ENCODE measurements around the gene ZNF724. TPM values are rescaled to one million over a fixed set of nuclear protein-coding genes. Genes with fewer than 3 reads are reported as not detected.

ZNF724 gene
- total RNA-seq, result 0.86 and 1.8 TPM in 2 replicates

DNA sequence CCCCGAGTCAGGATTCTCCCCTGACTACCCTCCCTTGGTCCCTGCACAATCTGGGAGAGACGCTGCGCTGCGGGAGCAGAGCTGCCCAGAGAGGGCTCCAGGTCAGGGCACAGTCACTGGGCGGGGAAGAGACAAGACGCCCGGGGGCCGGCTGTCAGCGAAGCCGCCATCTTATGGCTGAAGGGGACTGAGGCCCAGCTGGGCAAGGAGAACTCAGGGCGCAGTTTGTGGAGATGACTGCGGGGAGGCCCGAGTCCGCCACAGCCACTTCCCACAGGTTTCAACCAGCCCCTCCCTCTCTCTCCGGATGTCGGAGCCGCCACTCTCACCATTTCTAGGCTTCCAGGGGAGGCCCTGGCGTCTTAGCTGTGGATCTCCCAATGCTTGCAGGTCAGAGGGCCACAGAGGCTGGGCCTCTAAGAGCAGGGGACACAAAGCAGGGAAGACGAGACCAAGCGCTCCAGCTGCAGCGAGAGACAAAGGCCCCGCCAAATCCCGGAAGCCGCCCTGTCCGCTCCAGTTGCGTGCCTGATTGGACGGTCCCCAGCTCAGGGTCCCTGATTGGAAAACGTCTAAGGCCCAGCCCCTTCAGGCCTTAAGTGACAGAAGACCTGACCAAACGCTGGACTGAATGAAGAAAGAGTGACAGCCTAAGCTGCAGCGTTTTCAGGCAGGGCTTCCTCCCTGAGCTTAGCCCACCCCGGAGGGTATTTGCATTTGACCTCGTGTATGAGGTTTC, at the start of gene ZNF724:
Gene ZNF724 (minus strand): TSS at position 484 of the 739 bp plus-strand sequence. CDS start 152 bp downstream, at position 332.

Other genes with a start within 250 kb of the ZNF724 start
- gene ZNF728, start 247.2 kb downstream of the ZNF724 start, total RNA-seq, result not detected in 2 replicates
- under 0.01 TPM in 2 replicates for gene ZNF730, start 133.4 kb downstream of the ZNF724 start, total RNA-seq
- 6.6 and 12.1 TPM in 2 replicates for gene ZNF91, start 145.1 kb upstream of the ZNF724 start, total RNA-seq

Data from myometrial cell (primary cell).